H4 (cell line): ENCODE data around the gene C10orf90. TPM values are rescaled to one million over a fixed set of nuclear protein-coding genes. Genes with fewer than 3 reads are reported as not detected.

Experiments
- DNase-seq: peaks from one replicate; pipeline ENCODE4 v3.0.0-alpha.2; 2015; ENCODE audit warnings: low spot score
- total RNA-seq: library from RNA; depleted of rRNA; stranded (reverse); fragments of >200 nt; shearing (Covaris generic); gene quantifications from 2 replicates; pipeline ENCODE4 v1.2.3, GENCODE V29; 2014

Gene C10orf90
- total RNA-seq, 1 experiment from 2014 or later = 0.19 TPM

- no peak for DNase-seq
Observed at GRCh38 chr10:126461289-126461940, 209.1 kb downstream of the C10orf90 start.

GRCh38 chr10:126459878-126460481, 210.5 kb downstream of the C10orf90 start:
- peak; percentile 98 for DNase-seq

- peak; percentile 28 for DNase-seq
Observed at GRCh38 chr10:126459032-126459831, 211.3 kb downstream of the C10orf90 start.

GRCh38 chr10:126458466-126458865, 212.0 kb downstream of the C10orf90 start:
- DNase-seq = peak; percentile 22

GRCh38 chr10:126456632-126457031, 213.9 kb downstream of the C10orf90 start:
- DNase-seq = no peak

- DNase-seq = no peak
Observed at GRCh38 chr10:126455766-126456405, 214.6 kb downstream of the C10orf90 start.

GRCh38 chr10:126455036-126455765, 215.3 kb downstream of the C10orf90 start:
- DNase-seq = no peak

GRCh38 chr10:126454045-126454751, 216.3 kb downstream of the C10orf90 start:
- no peak for DNase-seq

GRCh38 chr10:126452245-126452644, 218.2 kb downstream of the C10orf90 start:
- no peak for DNase-seq

- DNase-seq = no peak
Observed at GRCh38 chr10:126448091-126448490, 222.4 kb downstream of the C10orf90 start.

- DNase-seq = peak; percentile 46
Observed at GRCh38 chr10:126439942-126440341, 230.6 kb downstream of the C10orf90 start.

GRCh38 chr10:126438407-126438783, 232.1 kb downstream of the C10orf90 start:
- no peak for DNase-seq

- DNase-seq = no peak
Observed at GRCh38 chr10:126437635-126438406, 232.7 kb downstream of the C10orf90 start.

GRCh38 chr10:126434235-126434634, 236.3 kb downstream of the C10orf90 start:
- no peak for DNase-seq

GRCh38 chr10:126433351-126433750, 237.1 kb downstream of the C10orf90 start:
- peak; percentile 45 for DNase-seq

- no peak for DNase-seq
Observed at GRCh38 chr10:126432507-126432906, 238.0 kb downstream of the C10orf90 start.

- DNase-seq = no peak
Observed at GRCh38 chr10:126431816-126432215, 238.7 kb downstream of the C10orf90 start.

GRCh38 chr10:126430512-126430911, 240.0 kb downstream of the C10orf90 start:
- DNase-seq = no peak

GRCh38 chr10:126429275-126429674, 241.2 kb downstream of the C10orf90 start:
- DNase-seq = no peak

- no peak for DNase-seq
Observed at GRCh38 chr10:126425489-126426065, 244.9 kb downstream of the C10orf90 start.
